ENCODE measurements around the gene UGT1A8.

UGT1A8 gene

GRCh38 chr2:233792720-233793119 lies 175.3 kb downstream of the UGT1A8 start:
- TF ChIP-seq CTCF (IDR thresholded peaks at IDR 0.05), result no peak
- no peaks in the 10 kb centered on the region for H3K36me3 ChIP-seq
- no peaks in the 10 kb centered on the region for H3K27me3 ChIP-seq
- no peaks in the 10 kb centered on the region for H3K4me1 ChIP-seq (ENCODE audit: control insufficient read depth in 1 of 2, insufficient read depth in 1 of 2, low read depth in 1 of 2, low read length in 1 of 2)
- no peak overlapping the region for H3K27ac ChIP-seq
- H3K4me3 ChIP-seq (ENCODE audit: low read depth in 1 of 2, low read length in 1 of 2), result no peak overlapping the region
- H3K9me3 ChIP-seq, result no peaks in the 10 kb centered on the region

GRCh38 chr2:233793465-233794127 lies 176.2 kb downstream of the UGT1A8 start:
- no peaks in the 10 kb centered on the region for H3K4me1 ChIP-seq (ENCODE audit: control insufficient read depth in 1 of 2, insufficient read depth in 1 of 2, low read depth in 1 of 2, low read length in 1 of 2)
- no peak for TF ChIP-seq CTCF (IDR thresholded peaks at IDR 0.05)
- no peaks in the 10 kb centered on the region for H3K9me3 ChIP-seq
- no peak overlapping the region for H3K27ac ChIP-seq
- no peak overlapping the region for H3K4me3 ChIP-seq (ENCODE audit: low read depth in 1 of 2, low read length in 1 of 2)
- no peaks in the 10 kb centered on the region for H3K36me3 ChIP-seq
- H3K27me3 ChIP-seq, result no peaks in the 10 kb centered on the region

GRCh38 chr2:233794128-233794658 lies 176.8 kb downstream of the UGT1A8 start:
- no peaks in the 10 kb centered on the region for H3K27me3 ChIP-seq
- H3K36me3 ChIP-seq, result no peaks in the 10 kb centered on the region
- TF ChIP-seq CTCF (IDR thresholded peaks at IDR 0.05), result no peak
- no peaks in the 10 kb centered on the region for H3K4me1 ChIP-seq (ENCODE audit: control insufficient read depth in 1 of 2, insufficient read depth in 1 of 2, low read depth in 1 of 2, low read length in 1 of 2)
- no peak overlapping the region for H3K4me3 ChIP-seq (ENCODE audit: low read depth in 1 of 2, low read length in 1 of 2)
- H3K27ac ChIP-seq, result no peak overlapping the region
- no peaks in the 10 kb centered on the region for H3K9me3 ChIP-seq

- H3K36me3 ChIP-seq, result no peaks in the 10 kb centered on the region
- H3K4me3 ChIP-seq (ENCODE audit: low read depth in 1 of 2, low read length in 1 of 2), result no peak overlapping the region
Observed at GRCh38 chr2:233795735-233796171, 178.3 kb downstream of the UGT1A8 start.

GRCh38 chr2:233796254-233796653 lies 178.8 kb downstream of the UGT1A8 start:
- Histone ChIP-seq H3K4me1 (ENCODE audit: control insufficient read depth in 1 of 2, insufficient read depth in 1 of 2, low read depth in 1 of 2, low read length in 1 of 2) (no peaks in the 10 kb centered on the region), H3K27ac (no peak overlapping the region), H3K27me3 (no peaks in the 10 kb centered on the region), H3K4me3 (ENCODE audit: low read depth in 1 of 2, low read length in 1 of 2) (no peak overlapping the region), H3K36me3 (no peaks in the 10 kb centered on the region), H3K9me3 (no peaks in the 10 kb centered on the region)
- no peak for TF ChIP-seq CTCF (IDR thresholded peaks at IDR 0.05)

More at GRCh38 chr2:233795735-233796171, 178.3 kb downstream of the UGT1A8 start:
- Histone ChIP-seq H3K4me1 (ENCODE audit: control insufficient read depth in 1 of 2, insufficient read depth in 1 of 2, low read depth in 1 of 2, low read length in 1 of 2) (no peaks in the 10 kb centered on the region), H3K27ac (no peak overlapping the region), H3K9me3 (no peaks in the 10 kb centered on the region), H3K27me3 (no peaks in the 10 kb centered on the region)
- no peak for TF ChIP-seq CTCF (IDR thresholded peaks at IDR 0.05)

Measured in neutrophil (primary cell).